ENCODE data around the gene DIAPH2.

DNA sequence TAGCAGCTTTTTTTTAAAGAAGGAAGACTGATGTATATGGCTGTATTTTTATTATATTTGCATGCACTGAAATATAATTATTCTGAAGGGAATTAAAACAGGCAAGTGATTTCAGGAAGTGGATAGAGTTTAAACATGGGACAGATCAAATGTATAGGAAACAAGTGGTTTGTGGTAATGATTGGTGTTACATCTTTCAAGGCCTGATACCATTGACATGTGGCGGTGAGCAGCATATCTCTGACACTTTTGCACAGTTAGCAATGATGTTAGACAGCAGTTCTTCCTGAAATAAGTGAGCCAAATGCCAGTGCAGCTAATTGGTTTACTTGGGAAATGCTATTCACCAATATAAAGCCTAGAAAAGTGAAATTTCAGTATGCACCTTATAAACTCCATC lies 471.2 kb downstream of the DIAPH2 start:
- TF ChIP-seq CTCF (IDR thresholded peaks at IDR 0.05) (no peak), POLR2A (IDR thresholded peaks at IDR 0.05; ENCODE audit: low read depth) (no peak), POLR2AphosphoS5 (IDR thresholded peaks at IDR 0.05) (no peak), EP300 (IDR thresholded peaks at IDR 0.05) (no peak)

Measured in esophagus muscularis mucosa (tissue), 4 donors.